Measurements from ENCODE around the gene CRYGB.
"Not testable (repeated sequence)": the region's sequence is repeated elsewhere in the genome, so short reads cannot be mapped to it uniquely, and the experiment has no call there.

CRYGB gene

DNA sequence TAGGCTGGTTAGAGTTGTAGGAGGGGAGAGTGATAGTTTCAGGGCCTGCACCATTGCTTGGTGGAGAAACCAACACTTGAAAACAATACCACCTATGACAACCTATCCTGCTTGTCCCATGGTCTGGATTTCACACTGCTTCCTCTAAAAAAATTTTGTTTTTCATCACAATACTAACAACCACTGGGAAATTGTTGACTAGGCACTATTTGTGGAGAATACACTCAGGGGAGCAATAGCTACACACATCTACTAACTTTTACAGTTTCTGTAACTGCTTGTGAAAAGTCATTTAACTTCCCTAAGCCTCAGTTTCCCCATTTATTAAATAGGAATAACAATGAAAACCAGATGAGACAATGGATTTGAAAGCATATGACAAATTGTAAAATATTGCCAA, 4.1 kb upstream of the CRYGB start:
- no peak for DNase-seq (ENCODE audit: low spot score)

DNA sequence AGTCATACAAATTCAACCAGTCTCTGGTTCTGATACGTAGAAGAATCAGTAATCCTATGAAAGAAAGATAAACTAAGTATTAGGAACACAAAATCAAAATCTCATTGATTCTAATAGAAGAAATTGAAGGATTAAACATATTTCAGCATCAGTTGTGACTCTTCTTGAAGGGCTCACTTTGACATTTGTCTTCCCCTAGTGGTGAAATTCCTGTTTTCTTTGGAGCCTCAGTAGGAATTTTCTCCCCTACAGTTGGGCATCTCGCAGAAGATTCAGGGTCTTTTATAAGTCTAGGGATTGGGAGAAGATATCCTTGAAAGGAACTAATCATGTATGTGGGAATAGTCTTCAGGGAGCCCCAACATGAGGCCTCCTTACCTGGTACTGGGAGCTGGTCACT, 2.8 kb upstream of the CRYGB start:
- no peak for DNase-seq (ENCODE audit: low spot score)

DNA sequence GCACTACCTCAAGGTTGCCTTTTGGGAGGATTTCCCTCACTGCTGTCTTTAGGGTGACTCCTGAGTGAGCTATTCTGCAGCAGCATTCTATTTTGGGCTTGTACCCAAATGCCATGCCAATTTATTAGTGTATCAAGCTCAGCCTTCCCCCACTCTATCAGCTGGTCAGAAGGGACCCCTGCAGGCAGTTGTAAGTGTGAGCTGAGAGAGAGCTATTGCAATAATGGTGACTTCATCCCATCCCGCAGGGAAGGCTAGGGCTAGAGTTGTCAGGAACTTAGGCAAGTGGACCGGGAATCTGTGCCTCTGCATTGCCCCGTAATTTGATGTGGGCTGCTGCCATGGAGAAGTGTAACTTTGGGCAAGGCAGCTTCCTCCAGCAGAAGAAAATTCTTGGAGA, 1.8 kb upstream of the CRYGB start:
- DNase-seq (ENCODE audit: low spot score): no peak

DNA sequence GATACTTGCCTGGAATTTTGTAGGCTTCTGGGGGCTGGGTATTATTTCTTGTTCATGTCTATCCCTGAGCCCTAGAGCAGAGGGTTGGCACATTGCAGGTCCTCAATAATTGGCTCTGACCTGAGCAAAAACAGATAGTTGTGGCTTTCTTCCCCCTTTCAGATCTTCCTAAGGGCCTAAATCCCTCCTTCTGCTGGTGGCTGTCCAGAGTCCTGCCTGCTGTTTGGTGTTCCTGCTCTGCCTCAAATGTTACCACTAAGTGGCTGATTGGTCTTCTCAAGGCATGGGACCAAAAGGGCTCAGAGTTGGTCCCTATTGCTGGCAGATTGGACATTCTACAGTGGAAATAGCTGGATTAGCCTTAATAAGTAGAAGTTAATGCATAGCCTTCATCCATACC, 1.1 kb upstream of the CRYGB start:
- no peak for DNase-seq (ENCODE audit: low spot score)

DNA sequence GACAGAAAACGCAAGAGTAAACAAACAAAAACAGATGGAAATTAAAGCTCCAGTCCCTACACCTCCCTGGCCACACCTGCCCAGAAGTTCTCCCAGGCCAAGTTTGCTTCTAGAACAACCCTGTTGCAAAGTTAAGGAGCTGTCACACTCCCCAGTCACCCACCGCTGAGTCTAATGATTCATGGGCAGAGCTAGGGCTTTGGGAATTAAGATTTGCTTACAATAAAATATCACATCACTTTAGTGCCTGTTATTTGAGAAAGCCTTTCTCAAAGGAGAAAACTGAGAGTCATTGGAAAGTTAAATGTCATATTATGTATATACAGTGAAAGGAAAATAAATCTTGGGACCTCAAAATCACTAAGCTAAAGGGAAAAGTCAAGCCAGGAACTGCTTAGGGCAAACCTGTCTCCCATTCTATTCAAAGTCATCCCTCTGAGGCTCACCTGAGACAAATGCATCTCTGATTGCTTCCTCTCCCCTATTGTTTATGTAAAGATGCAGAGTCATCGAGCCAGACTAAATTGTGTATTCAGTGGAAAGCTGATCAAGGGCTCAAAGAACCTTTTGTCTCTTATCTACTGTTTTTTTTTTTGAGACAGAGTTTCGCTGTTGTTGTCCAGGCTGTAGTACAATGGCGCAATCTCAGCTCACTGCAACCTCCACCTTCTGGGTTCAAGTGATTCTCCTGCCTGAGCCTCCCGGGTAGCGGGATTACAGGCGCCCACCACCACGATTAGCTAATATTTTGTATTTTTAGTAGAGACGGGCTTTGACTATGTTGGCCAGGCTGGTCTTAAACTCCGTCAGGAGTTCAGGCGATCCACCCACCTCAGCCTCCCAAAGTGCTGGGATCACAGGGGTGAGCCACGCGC, 2.8 kb downstream of the CRYGB start:
- no peak for DNase-seq (ENCODE audit: low spot score)

DNA sequence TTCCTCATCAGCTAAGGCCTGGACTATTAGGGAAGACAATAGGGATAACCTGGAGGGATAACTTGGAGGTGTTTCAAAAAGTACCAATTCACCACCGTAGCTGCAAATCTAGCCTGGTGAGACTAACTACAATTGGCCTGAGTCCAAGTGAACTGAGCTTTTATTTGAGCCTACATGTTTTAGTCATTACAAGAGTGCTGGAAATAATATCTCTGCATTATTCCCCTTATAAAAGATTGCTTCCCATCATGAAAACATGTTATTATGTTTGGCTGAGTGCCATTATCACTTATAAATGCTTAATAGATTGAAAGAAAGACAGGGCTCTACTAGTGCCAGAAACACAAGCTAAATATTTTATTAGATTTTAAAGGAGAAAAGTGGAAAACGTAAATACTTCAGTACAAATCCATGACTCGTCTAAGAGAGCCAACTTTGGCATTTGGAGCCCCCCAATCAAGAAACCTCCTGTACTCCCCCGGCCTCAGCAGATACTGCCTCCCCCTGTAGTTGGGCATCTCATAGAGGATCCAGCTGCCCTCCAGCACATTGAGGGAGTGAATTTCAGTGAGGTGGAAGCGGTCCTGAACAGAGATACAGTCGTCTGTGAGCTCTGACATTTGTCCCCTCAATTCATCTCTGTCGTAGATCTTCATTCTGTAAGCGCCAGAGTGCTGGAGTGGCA, 3.6 kb downstream of the CRYGB start:
- DNase-seq (ENCODE audit: low spot score): no peak

DNA sequence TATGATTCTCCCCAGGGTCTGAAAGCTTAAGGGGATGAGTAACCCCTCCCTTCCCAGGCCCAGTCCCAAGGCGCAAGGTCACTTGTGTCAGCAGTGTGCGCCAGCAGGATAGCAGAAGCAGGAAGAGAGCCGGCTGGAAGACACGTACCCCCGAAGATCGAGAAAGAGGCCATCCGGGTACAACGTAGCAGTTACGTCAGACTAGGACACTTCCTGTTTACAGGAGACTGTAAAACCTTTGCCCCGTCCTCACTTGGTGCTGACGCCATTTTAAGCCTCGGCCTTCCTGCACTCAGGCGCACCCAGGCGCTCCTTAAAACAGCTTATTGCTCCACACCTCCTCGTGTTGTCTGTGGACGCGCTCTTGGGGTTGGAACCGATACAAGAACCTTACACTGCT, 6.5 kb downstream of the CRYGB start:
- no peak for DNase-seq (ENCODE audit: low spot score)

DNA sequence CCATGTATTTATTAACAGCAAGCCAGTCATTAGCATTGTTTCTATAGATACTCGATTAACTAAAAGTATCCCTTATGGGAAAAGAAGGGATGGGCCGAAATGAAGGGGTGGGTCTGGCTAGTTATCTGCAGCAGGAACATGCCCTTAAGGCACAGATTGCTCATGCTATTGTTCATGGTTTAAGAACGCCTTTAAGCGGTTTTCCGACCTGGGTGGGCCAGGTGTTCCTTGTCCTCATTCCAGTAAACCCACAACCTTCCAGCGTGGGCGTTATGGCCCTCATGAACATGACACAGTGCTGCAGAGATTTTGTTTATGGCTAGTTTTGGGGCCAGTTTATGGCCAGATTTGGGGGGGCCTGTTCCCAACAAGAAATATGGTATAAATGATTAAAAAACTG, 7.6 kb downstream of the CRYGB start:
- DNase-seq (ENCODE audit: low spot score): not testable (repeated sequence)

DNA sequence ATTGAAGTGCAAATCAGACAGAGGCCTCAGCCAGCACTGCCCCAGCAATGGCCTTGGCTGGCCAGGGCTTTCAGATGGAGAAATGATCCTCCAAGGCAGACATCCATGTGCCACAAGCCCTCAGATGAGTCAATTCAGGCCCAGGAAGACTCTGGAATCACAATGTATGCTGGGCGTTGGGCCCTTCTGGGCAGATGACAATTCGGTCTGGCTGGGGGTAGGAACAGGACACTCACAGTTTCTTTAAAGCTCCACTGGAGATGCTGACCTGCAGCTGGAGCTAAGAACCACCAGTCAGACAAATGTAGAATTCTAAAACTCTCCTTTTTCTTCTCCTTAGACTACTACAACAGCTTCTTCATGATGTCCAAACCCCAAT, 9.3 kb downstream of the CRYGB start:
- DNase-seq (ENCODE audit: low spot score): no peak

DNA sequence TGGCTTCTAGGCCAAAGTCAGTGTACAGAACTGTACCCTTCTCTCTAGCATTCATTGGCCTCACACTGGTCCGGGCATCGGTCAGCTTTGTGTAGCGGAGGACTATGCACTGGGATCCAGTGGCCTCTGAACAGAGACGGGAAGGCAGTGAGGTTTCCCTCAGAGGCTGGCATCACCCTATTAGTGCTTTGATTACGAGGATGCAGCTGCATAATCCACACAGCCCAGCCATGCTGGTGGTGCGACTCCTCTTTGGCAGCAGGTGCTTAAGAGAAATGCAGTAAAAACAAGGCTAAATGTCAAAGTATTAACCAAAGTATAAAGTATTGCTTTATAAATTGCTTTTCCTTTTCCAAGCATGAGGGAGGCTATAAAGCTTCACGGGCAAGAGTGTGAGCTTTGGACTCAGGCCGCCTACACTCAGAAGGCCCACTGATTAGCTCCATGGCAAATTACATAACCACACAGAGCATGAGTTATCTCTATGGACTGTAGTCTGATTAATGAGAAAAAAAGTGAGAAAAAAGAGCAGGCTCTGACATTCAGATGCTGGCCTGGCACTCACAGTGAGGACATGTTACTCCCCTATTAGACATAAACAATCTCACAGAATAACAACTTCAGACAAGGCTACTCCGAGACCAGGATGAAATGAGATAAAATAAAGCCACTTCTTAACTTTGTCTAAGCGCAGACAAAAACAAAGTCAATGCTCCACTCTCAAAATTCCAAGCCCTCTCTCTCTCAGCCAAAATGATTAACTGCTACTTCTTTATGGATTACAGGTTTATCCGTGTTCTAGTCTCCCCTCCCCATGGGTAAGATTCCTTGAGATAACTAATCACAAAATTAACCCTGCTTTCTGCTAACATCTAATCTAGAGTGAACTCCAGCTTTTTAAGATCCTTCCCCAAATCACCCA, 9.9 kb downstream of the CRYGB start:
- DNase-seq (ENCODE audit: low spot score): no peak

DNA sequence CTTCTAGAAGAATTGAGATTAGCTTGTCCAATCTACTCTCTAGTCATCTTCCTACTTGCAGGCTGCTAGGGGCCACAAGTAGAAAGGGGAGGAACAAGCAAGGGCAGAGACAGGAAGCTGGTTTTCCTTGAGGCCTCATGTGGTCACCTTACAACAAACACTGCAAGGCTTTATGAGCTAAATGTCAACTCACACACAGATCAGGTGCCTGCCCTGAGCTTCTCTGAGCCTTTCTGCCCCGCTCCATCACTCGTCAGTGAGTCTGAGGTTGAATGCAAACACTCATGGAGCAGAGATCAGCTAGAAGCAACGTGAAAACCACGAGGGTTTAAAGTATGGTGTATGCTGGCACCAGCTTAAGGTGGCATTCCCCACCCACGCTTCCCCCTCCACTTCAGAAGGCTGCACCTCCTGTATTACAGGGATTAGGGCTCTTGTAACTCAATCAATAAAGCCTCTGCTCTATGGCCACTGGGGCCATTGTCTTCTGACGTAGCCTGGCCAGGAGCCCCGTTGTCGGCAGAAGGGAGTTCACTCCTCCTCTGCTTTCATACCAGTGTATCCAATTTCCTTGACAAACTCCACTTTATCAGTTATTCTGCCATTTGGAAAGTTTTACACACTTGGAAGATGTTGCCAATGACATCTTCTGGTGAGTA, 10.9 kb downstream of the CRYGB start:
- no peak for DNase-seq (ENCODE audit: low spot score)

DNA sequence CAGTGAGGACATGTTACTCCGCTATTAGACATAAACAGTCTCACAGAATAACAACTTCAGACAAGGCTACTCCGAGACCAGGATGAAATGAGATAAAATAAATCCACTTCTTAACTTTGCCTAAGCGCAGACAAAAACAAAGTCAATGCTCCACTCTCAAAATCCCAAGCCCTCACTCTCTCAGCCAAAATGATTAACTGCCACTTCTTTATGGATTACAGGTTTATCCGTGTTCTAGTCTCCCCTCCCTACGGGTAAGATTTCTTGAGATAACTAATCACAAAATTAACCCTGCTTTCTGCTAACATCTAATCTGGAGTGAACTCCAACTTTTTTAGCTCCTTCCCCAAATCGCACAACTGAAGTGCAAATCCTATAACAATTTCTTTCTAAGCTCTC, 15.2 kb downstream of the CRYGB start:
- DNase-seq (ENCODE audit: low spot score): no peak

DNA sequence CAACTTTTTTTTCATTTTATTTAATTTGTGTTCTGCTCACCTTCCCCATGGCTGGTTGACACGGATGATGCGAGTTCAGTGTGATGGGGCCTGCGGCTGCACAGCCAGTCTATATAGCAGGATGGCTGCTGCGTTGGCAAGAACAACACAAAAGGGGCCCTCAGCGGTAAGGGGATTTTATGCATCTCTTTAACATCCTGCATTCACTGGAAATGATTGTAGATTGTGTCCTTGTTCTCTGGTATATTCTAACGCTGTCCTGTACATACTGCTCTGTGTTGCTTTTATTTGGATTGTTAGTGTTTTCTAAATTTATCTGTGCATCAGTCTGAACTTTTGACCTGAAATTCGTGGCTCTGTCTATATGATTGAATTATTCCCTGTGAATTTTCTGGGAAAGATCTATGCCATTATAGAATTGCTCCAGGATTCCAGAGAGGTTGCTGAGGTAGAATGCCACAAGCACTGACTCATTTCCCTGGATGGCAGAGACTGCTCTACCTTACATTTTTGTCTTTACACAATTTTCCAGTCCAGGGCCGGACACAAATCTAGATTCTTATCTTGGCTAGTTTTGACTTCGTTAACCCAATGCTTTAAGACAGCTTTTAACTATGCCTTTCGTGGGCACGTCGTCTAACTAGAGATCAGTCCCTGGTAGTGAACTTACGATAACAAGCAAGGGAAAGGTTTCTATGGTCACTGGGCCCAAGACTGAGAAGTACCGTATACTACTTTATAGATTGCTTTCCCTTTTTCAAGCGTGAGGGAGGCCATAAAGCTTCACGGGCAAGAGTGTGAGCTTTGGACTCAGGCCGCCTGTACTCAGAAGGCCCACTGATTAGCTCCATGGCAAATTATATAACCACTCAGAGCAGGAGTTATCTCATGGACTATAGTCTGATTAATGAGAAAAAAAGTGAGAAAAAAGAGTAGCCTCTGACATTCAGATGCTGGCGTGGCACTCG, 15.9 kb downstream of the CRYGB start, which contains the start of gene CRYGC:
CRYGC (minus strand) TSS at position 85 of the 968 bp plus-strand sequence; CDS start at position 49, 36 bp downstream.
- DNase-seq (ENCODE audit: low spot score): no peak

DNA sequence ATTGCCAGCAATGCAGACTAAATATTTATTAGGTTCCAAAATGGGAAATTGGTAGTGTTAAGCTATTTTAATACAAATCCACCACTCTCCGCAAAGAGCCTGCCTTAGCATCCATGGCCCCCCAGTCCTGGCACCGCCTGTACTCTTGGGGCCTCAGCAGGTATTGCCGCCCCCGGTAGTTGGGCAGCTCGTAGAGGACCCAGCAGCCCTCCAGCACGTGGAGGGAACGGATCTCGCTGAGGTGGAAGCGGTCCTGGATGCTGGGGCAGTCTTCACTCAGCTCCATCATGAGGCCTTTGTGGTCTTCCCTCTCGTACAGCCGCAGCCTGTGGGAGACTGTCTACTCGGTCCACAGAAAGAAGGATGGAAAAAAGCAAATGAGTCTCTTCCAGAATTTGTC, 17.8 kb downstream of the CRYGB start:
- DNase-seq (ENCODE audit: low spot score): no peak

DNA sequence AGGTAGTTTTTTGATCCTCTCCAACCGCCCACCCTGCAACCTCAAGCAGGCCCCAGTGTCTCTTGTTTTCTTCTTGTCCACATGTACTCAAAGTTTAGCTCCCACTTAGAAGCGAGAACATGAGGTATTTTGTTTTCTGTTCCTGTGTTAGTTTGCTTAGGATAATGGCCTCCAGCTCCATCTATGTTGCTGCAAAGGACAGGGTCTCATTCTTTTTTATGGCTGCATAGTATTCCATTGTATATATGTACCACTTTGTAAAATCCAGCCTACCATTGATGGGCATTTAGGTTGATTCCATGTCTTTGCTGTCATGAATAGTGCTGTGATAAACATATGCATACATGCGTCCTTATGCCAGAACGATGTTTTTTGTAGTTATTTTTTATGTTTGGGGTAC, 18.9 kb downstream of the CRYGB start:
- DNase-seq (ENCODE audit: low spot score): no peak

DNA sequence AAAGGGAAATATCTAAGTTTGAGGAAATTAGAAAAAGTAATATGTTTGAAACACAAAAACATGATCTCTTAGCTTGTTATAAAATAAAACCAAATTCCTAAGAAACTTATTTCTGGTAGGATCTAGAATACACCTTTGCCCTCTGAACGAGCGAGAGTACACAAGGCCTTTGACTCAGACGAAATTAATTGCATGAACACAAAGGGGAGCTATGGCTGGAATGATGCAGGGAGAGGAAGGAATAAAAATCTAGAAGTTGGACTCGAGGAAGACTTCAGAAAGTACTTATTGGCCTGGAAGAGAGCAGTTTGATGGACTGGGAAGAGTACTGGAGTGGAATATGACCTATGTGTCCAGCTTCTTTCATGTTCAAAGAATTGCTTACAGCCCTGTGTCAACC, 20.7 kb downstream of the CRYGB start:
- DNase-seq (ENCODE audit: low spot score): no peak

DNA sequence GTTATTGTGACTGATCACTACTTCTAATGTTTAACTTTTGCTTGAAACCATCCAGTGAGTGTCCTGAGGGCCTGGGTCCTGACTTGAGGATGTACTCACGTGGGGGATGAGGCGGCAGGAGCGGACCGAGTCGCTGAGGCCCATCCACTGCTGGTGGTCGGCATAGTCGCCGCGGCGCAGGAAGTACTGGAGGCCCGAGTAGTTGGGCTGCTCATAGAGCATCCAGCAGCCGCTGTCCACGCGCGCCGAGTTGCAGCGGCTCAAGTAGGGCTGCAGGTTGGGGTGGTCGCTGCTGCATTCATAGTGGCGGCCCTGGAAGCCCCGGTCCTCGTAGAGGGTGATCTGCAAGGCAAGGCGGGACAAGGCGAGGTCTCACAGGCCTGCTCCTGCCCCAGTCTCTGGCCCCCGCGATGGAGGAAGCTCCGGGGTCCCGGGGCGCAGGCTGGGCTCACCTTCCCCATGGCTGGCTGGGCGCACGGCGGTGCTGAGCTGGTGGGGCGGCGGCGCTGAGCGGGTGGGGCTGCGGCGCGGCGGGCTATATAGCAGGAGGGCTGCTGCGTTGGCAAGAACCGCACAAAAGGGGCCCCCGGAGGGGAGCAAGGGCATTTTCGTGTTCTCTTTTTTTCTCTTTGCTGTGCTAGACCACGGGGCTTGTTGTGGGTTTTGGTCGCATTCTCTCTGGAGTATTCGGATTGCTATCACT, 21.8 kb downstream of the CRYGB start, which contains the start of gene CRYGD:
CRYGD (minus strand) TSS at position 512 of the 703 bp plus-strand sequence; CDS start at position 461, 51 bp downstream.
- not testable (repeated sequence) for DNase-seq (ENCODE audit: low spot score)

DNA sequence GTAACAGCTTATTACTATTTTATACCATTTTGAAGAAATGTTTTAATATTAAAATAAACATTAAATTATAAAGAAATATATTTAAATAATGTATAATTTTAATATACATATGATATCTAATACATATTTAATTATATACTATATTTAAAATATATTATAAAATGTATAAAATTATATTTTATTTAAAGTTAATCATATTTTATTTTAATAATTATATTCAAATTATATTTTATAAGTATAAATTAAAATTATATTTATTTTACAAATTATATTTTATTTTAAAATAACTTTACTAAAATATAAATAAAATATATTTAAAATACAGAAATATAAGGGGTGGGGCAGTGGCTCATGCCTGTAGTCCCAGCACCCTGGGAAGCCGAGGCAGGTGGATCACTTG, 23.7 kb downstream of the CRYGB start:
- no peak for DNase-seq (ENCODE audit: low spot score)

DNA sequence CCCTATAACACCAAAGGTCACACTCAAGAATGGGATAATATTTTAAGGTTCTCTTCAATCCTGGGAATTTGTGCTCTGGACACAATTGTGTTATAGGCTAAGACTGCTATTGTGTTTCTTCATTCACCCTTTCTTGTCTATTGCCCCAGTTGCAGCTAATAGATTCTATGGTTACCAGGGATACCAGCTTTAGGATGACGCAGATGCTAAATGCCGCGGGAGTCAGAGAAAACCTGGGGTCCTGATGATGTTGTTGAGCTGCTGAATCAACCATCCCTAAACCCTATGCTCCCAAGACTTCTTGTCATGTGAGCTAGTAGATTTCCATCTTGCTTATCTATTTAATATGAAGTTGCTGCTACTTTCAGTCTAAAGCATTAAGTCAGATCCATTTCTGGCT, 27.0 kb downstream of the CRYGB start:
- DNase-seq (ENCODE audit: low spot score): peak; percentile 10

DNA sequence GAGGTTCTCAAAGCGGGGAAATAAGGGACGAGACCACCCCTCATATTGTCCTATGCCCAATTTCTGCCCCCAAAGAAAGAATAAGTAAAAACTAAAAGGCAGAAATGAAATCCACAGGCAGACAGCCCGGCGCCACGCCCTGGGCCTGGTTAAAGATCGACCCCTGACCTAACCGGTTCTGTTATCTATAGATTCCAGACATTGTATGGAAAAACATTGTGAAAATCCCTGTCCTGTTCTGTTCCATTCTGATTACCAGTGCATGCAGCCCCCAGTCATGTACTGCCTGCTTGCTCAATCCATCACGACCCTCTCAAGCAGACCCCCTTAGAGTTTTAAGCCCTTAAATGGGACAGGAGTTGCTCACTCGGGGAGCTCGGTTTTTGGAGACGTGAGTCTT, 28.6 kb downstream of the CRYGB start:
- DNase-seq (ENCODE audit: low spot score): not testable (repeated sequence)
